ENCODE data around the gene CGB2.
"Not testable (repeated sequence)": the region's sequence is repeated elsewhere in the genome, so short reads cannot be mapped to it uniquely, and the experiment has no call there.

CGB2 gene

DNA sequence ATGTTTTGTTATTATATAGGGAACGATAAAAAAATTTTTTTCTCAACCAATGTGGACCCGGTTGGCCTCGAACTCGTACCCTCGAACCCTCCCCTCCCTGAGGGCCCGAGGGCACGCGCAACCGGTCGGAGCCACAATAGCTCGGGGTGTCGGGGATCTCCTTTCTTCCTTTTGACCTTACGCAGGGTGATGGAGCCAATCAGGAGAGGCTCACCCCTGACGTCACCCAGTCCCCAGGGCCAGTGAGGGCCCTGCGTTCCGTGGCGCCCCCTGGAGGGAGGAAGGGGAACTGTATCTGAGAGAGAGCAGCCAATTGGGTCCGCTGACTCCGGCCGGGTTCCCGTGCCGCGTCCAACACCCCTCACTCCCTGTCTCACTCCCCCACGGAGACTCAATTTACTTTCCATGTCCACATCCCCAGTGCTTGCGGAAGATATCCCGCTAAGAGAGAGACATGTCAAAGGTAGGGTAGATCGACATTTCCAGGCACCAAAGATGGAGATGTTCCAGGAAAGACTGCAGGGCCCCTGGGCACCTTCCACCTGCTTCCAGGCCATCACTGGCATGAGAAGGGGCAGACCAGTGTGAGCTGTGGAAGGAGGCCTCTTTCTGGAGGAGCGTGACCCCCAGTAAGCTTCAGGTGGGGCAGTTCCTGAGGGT, at the start of gene CGB2:
CGB2 (plus strand) TSS at position 249 of the 660 bp plus-strand sequence; CDS start at position 455, 206 bp downstream.
- not testable (repeated sequence) for DNase-seq

GRCh38 chr19:48982280-48982679, 49.4 kb upstream of the CGB2 start:
- no peak for DNase-seq

- no peak for DNase-seq
These were observed 46.0 kb upstream of the CGB2 start for GRCh38 chr19:48985711-48986110.

- DNase-seq, result no peak
These were observed 45.5 kb upstream of the CGB2 start for GRCh38 chr19:48986211-48986610.

DNA sequence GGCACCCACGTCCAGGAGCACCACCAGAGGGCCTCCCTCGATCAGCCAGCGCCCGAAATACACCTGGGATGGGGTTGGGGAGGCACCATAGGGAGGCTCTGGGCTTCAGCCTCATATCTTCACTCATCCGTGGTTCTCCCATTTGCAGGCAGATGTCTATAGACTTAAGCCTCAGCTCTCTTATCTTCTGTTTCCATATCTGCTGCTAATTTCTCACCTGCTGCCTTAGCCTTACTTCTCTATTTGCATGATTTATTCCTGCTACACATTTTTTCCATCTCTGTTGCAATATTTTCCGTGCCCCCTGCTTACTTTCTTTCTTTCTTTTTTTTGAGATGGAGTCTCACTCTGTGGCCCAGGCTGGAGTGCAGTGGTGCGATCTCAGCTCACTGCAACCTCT, 44.4 kb upstream of the CGB2 start:
- DNase-seq, result no peak

DNA sequence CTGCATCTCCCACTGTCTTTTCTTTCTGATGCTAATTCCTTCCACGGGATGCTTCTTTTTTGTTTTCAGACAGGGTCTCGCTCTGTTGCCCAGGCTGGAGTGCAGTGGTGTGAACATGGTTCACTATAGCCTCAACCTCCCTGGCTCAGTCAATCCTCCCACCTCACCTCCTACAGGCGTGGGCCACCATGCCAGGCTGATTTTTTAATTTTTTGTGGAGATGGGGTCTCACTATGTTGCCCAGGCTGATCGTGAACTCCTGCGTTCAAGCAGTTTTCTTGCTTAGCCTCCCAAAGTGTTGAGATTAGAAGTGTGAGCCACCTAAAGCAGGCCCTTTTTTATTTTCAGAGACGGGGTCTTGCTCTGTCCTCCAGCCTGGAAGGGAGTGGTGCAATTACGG, 43.4 kb upstream of the CGB2 start:
- no peak for DNase-seq

DNA sequence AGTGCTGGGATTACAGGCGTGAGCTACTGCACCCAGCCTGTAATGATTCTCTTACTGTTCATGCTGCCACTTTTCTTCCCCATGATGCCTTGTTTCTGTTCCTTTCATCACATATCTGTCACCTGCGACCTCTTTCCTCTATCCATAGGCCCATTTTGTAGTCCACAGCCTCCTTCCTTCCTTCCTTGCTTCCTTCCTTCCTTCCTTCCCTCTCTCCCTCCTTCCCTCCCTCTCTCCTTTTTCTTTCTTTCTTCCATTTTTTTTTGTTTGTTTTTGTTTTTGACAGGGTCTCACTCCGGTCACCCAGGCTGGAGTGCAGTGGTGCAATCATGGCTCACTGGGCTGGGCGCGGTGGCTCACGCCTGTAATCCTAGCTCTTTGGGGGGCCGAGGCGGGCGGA, 42.8 kb upstream of the CGB2 start:
- DNase-seq, result no peak

DNA sequence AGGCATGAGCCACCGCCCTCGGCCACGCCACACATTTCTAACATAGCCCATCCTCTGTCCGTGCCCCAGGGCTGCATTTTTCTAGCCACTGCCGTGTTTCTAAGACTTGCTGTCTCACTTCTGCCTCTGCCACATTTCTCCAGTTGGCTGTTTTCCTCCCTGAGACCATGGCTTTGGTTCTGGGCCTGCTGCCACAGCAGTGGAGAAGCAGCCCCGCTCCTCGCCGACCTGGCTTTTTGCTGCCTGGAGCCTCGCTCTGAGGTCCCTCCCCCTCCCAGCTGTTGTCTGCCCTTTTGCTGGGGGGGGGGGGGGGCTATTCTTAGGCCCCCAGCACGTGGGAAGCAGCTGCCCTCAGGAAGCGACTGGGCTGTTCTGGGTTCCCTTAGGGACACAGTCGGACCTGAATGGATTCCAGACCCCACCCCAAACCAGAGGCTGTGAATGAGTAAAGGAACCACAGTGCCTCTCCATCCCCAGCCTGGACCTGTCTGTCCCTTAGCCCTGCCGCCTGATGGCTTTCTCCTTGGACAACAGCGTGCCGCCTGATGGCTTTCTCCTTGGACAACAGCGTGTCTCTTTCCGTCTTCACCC, 41.9 kb upstream of the CGB2 start:
- no peak for DNase-seq

- no peak for DNase-seq
These were observed 41.3 kb upstream of the CGB2 start for GRCh38 chr19:48990400-48990799.

DNA sequence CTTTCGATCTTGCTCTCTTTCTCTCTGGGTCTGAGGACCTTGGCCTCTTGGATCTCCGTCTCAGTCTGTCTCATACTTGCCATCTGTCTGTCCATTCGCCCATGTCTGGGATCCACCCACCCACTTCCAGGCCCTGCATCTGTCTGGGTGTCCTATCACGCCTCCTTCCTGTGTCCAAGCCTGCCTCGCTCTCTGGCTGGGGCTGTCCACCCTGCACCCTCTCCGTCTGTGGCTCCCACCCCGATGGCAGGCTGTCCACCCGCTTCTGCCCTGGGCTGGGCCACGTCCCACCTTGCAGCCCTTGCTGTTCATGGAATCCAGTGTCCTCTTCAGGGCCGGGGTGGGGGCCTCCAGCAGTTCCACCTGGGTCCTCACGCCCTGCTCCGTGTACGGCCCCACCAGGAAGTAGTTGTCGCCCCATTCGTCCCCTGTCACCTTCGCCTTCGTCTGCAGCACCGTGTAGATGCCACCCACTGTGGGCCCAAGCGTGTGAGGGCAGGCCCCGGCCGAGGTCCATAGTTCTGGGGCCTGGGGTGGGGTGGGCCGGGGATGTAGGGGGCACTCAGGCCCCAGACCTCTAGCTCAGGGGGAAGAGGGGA, 40.6 kb upstream of the CGB2 start:
- DNase-seq, result no peak

- DNase-seq, result no peak
These were observed 39.7 kb upstream of the CGB2 start for GRCh38 chr19:48991873-48992580.

DNA sequence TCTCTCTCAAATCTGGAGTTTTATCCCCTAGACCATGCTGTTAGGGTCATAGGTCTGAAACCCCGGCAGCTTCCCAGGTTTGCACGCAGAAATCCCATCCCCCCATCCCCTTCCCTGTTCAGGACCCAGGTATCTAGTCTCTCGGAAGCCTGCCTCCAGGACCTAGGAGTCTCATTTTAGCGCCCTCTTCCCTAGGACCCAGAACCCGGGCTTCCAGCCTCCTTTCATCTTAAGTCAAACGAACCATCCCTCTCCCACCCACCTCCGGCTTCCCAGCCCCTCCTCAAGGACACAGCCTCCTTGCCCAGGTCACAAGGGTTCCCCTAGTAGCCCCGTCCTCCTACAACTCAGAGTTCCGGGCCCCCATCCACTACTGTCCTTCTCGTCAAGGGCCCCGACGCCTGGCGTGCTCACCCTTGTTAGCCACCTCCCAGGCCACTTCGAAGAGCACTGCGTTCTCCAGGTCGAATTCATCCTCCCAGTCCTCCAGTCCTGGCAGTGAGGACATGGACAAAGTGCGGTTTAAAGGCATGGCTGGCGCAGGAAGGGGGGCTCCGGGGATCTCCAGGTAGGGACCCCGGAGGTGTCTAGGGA, 39.0 kb upstream of the CGB2 start:
- DNase-seq, result no peak

GRCh38 chr19:48993175-48994034, 38.3 kb upstream of the CGB2 start, which contains the start of the genes GYS1 and RUVBL2:
Gene GYS1, minus strand, starts transcription at chr19:48993309. Its CDS starts 197 bp downstream, at chr19:48993112.
Gene RUVBL2, plus strand, starts transcription at chr19:48993887. Its CDS starts 25 bp downstream, at chr19:48993912.
- peak; percentile 97 for DNase-seq

DNA sequence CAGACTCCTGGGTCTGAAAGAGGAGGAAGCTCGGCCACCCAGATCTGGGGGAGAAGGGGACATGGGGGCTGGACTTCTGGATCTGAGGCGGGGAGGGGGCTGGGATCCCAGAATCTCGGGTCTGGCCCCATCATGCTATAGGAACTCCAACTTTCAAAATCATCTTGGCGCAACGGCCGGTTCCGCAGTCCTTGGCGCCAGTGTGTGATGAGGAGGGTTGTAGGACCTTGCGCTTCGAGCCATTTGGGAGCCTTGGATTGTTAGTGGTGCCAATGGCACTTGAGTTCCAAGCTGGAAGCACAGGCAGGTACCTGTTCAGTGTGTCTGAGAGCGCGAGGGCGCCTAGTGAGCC, 37.7 kb upstream of the CGB2 start:
- no peak for DNase-seq

- DNase-seq, result no peak
These were observed 33.7 kb upstream of the CGB2 start for GRCh38 chr19:48997972-48998371.

- DNase-seq, result no peak
These were observed 32.0 kb upstream of the CGB2 start for GRCh38 chr19:48999481-49000325.

DNA sequence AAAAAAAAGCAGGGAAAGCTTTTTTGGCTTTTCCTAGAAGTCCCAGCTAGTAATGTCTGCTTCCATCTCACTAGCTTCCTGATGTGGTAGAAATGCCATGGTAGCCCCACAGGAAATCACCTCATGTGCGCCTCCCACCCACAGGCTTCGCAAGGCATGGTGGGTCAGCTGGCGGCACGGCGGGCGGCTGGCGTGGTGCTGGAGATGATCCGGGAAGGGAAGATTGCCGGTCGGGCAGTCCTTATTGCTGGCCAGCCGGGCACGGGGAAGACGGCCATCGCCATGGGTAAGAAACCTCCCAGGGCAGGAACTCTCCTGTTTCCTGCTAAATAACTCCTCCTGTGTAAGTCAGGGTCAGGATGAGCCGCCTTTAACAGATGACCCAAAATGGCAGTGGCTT, 27.6 kb upstream of the CGB2 start:
- DNase-seq, result no peak

- no peak for DNase-seq
These were observed 26.6 kb upstream of the CGB2 start for GRCh38 chr19:49004964-49005614.

DNA sequence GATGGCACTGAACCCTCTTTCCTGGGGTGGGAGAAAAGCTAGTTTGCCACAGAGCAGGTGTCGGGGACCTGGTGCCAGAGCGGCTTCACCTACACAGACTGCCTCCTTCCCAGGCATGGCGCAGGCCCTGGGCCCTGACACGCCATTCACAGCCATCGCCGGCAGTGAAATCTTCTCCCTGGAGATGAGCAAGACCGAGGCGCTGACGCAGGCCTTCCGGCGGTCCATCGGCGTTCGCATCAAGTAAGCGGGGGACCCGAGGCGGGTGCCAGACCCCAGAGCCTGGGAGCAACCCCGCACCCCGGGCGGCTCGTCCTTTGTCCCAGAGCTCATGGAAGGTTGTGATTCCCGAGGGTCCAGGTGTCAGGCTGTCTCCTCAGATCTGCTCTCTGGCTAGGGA, 24.8 kb upstream of the CGB2 start:
- DNase-seq, result no peak

- no peak for DNase-seq
These were observed 21.9 kb upstream of the CGB2 start for GRCh38 chr19:49009828-49010227.

- no peak for DNase-seq
These were observed 21.2 kb upstream of the CGB2 start for GRCh38 chr19:49010453-49010852.

Data from NCI-H1092 treated with DMSO at 0.1 percent for 48 hours (cell line).